ENCODE data around the gene MCRIP1. TPM values are rescaled to one million over a fixed set of nuclear protein-coding genes. Genes with fewer than 3 reads are reported as not detected.

MCRIP1 gene
- total and polyA plus RNA-seq, 10 of the 15 experiments (the other 5 are each of a cell fraction or from before 2014, with no cell fraction given): 0.31 to 54.4 (median 30.8) TPM

DNA sequence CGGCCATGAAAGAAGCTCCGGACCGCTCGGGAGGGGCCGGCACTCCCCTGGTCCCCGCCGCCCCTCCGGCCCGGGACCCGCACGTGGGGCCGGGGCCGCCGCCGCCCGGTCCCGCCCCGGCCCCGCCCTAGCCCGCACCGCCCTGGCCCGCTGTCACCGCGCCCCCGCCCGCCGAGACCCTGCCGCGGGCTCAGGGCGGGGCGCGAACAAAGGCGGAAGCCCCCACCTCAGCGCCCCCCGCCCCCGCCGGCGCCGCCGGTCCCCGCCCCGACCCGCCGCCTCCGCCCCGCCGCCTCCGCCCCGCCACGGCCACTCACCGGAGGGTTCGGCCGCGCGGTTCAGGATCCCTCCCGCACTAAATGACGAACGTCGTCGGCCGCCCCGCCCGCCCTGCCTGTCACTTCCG lies 37.9 kb upstream of the MCRIP1 start, which contains the start of gene ARHGDIA (continued):
- TF ChIP-seq, protein P1, sequence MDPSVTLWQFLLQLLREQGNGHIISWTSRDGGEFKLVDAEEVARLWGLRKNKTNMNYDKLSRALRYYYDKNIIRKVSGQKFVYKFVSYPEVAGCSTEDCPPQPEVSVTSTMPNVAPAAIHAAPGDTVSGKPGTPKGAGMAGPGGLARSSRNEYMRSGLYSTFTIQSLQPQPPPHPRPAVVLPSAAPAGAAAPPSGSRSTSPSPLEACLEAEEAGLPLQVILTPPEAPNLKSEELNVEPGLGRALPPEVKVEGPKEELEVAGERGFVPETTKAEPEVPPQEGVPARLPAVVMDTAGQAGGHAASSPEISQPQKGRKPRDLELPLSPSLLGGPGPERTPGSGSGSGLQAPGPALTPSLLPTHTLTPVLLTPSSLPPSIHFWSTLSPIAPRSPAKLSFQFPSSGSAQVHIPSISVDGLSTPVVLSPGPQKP (IDR thresholded peaks at IDR 0.05; ENCODE audit: low read depth, low read length): no peak
- TF ChIP-seq, protein P2, sequence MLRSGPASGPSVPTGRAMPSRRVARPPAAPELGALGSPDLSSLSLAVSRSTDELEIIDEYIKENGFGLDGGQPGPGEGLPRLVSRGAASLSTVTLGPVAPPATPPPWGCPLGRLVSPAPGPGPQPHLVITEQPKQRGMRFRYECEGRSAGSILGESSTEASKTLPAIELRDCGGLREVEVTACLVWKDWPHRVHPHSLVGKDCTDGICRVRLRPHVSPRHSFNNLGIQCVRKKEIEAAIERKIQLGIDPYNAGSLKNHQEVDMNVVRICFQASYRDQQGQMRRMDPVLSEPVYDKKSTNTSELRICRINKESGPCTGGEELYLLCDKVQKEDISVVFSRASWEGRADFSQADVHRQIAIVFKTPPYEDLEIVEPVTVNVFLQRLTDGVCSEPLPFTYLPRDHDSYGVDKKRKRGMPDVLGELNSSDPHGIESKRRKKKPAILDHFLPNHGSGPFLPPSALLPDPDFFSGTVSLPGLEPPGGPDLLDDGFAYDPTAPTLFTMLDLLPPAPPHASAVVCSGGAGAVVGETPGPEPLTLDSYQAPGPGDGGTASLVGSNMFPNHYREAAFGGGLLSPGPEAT (IDR thresholded peaks at IDR 0.05; ENCODE audit: low read depth): no peak
- TF ChIP-seq, protein P3, sequence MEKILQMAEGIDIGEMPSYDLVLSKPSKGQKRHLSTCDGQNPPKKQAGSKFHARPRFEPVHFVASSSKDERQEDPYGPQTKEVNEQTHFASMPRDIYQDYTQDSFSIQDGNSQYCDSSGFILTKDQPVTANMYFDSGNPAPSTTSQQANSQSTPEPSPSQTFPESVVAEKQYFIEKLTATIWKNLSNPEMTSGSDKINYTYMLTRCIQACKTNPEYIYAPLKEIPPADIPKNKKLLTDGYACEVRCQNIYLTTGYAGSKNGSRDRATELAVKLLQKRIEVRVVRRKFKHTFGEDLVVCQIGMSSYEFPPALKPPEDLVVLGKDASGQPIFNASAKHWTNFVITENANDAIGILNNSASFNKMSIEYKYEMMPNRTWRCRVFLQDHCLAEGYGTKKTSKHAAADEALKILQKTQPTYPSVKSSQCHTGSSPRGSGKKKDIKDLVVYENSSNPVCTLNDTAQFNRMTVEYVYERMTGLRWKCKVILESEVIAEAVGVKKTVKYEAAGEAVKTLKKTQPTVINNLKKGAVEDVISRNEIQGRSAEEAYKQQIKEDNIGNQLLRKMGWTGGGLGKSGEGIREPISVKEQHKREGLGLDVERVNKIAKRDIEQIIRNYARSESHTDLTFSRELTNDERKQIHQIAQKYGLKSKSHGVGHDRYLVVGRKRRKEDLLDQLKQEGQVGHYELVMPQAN (conservative IDR thresholded peaks at IDR 0.05): no peak
- TF ChIP-seq FOS (IDR thresholded peaks at IDR 0.05; ENCODE audit: borderline replicate concordance, extremely low read depth, insufficient read length) (no peak), SRF (IDR thresholded peaks at IDR 0.05; ENCODE audit: low read depth in 2 of 2, low read length in 2 of 2) (0 out of 4 replicates have a peak, but pooled peaks of 1 of the 2 experiments have one; percentile 2), CBFB (IDR thresholded peaks at IDR 0.05; ENCODE audit: low read depth) (no peak), GABPA (IDR thresholded peaks at IDR 0.05; ENCODE audit: low read depth) (peak; percentile 73), EGR1 (IDR thresholded peaks at IDR 0.05; ENCODE audit: borderline replicate concordance in 1 of 2, low read depth in 2 of 2, low read length in 2 of 2) (no peak), YBX1 (IDR thresholded peaks at IDR 0.05) (no peak), BACH1 (IDR thresholded peaks at IDR 0.05; ENCODE audit: borderline replicate concordance) (no peak), CBX5 (IDR thresholded peaks at IDR 0.05; ENCODE audit: low read depth) (no peak), EED (IDR thresholded peaks at IDR 0.05; ENCODE audit: low read depth) (no peak), MEF2B (IDR thresholded peaks at IDR 0.05; ENCODE audit: partially characterized antibody, poor library complexity, severe bottlenecking) (no peak)
- TF ChIP-seq, protein P4, sequence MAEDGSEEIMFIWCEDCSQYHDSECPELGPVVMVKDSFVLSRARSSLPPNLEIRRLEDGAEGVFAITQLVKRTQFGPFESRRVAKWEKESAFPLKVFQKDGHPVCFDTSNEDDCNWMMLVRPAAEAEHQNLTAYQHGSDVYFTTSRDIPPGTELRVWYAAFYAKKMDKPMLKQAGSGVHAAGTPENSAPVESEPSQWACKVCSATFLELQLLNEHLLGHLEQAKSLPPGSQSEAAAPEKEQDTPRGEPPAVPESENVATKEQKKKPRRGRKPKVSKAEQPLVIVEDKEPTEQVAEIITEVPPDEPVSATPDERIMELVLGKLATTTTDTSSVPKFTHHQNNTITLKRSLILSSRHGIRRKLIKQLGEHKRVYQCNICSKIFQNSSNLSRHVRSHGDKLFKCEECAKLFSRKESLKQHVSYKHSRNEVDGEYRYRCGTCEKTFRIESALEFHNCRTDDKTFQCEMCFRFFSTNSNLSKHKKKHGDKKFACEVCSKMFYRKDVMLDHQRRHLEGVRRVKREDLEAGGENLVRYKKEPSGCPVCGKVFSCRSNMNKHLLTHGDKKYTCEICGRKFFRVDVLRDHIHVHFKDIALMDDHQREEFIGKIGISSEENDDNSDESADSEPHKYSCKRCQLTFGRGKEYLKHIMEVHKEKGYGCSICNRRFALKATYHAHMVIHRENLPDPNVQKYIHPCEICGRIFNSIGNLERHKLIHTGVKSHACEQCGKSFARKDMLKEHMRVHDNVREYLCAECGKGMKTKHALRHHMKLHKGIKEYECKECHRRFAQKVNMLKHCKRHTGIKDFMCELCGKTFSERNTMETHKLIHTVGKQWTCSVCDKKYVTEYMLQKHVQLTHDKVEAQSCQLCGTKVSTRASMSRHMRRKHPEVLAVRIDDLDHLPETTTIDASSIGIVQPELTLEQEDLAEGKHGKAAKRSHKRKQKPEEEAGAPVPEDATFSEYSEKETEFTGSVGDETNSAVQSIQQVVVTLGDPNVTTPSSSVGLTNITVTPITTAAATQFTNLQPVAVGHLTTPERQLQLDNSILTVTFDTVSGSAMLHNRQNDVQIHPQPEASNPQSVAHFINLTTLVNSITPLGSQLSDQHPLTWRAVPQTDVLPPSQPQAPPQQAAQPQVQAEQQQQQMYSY (CRISPR knock-in tag; IDR thresholded peaks at IDR 0.05): no peak
- TF ChIP-seq, protein P5, sequence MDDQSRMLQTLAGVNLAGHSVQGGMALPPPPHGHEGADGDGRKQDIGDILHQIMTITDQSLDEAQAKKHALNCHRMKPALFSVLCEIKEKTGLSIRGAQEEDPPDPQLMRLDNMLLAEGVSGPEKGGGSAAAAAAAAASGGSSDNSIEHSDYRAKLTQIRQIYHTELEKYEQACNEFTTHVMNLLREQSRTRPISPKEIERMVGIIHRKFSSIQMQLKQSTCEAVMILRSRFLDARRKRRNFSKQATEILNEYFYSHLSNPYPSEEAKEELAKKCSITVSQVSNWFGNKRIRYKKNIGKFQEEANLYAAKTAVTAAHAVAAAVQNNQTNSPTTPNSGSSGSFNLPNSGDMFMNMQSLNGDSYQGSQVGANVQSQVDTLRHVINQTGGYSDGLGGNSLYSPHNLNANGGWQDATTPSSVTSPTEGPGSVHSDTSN (IDR thresholded peaks at IDR 0.05; ENCODE audit: insufficient replicate concordance, low read depth, low read length): peak; percentile 44
- TF ChIP-seq, protein P6, sequence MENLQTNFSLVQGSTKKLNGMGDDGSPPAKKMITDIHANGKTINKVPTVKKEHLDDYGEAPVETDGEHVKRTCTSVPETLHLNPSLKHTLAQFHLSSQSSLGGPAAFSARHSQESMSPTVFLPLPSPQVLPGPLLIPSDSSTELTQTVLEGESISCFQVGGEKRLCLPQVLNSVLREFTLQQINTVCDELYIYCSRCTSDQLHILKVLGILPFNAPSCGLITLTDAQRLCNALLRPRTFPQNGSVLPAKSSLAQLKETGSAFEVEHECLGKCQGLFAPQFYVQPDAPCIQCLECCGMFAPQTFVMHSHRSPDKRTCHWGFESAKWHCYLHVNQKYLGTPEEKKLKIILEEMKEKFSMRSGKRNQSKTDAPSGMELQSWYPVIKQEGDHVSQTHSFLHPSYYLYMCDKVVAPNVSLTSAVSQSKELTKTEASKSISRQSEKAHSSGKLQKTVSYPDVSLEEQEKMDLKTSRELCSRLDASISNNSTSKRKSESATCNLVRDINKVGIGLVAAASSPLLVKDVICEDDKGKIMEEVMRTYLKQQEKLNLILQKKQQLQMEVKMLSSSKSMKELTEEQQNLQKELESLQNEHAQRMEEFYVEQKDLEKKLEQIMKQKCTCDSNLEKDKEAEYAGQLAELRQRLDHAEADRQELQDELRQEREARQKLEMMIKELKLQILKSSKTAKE (IDR thresholded peaks at IDR 0.05; ENCODE audit: low read depth, poor library complexity, severe bottlenecking): no peak
